Keratinocyte (primary cell): ENCODE results near the gene KIZ. TPM values are rescaled to one million over a fixed set of nuclear protein-coding genes. Genes with fewer than 3 reads are reported as not detected.

Experiments used
- DNase-seq: peaks from one replicate; pipeline ENCODE4 v3.0.0-alpha.2; 2011; ENCODE audit warnings: low read depth, missing footprints, low spot score
- FAIRE-seq: peaks from 2 replicates; lab custom pipeline; 2011; peaks lifted over from hg19 to GRCh38; lab: Jason Lieb, UNC
- H2AFZ ChIP-seq: 2 replicates; pipeline ENCODE4 v1.6.0; 2012; ENCODE audit warnings: low read length, control low read depth, inconsistent platforms; ENCODE audit not compliant: control insufficient read depth
- H3K27ac ChIP-seq: 2 replicates; pipeline ENCODE4 v1.5.1; 2011; ENCODE audit warnings: low read length; ENCODE audit not compliant: control insufficient read depth, insufficient read depth
- H3K27me3 ChIP-seq: 3 replicates; pipeline ENCODE4 v1.6.0; 2011; ENCODE audit warnings: low read length; ENCODE audit not compliant: control insufficient read depth, insufficient read depth; ENCODE audit errors: extremely low read depth
- H3K36me3 ChIP-seq, 2 experiments: 2 replicates in 1 of 2; 3 replicates in 1 of 2; pipeline ENCODE4 v1.5.1; 2011; ENCODE audit warnings: low read length in 2 of 2, mild to moderate bottlenecking in 1 of 2; ENCODE audit not compliant: control insufficient read depth in 2 of 2, insufficient read depth in 2 of 2; ENCODE audit errors: extremely low read depth in 1 of 2
- H3K4me1 ChIP-seq: 3 replicates; pipeline ENCODE4 v1.5.1; 2011; ENCODE audit warnings: low read length; ENCODE audit not compliant: control insufficient read depth, insufficient read depth; ENCODE audit errors: extremely low read depth
- H3K4me2 ChIP-seq: 3 replicates; pipeline ENCODE4 v1.6.0; 2011; ENCODE audit warnings: low read depth, low read length; ENCODE audit not compliant: control insufficient read depth, insufficient read depth; ENCODE audit errors: extremely low read depth
- H3K4me3 ChIP-seq, 3 experiments: fragments of 200-600 bp in 1 of 3; sonication (generic) in 1 of 3; 2 replicates in 2 of 3; 3 replicates in 1 of 3; pipeline ENCODE4 v1.5.1; 2011 to 2016; ENCODE audit warnings: low read length in 3 of 3, mild to moderate bottlenecking in 3 of 3, control low read depth in 2 of 3, inconsistent platforms in 1 of 3, low read depth in 1 of 3, mixed read lengths in 1 of 3, mixed run types in 1 of 3, moderate library complexity in 1 of 3; ENCODE audit not compliant: control insufficient read depth in 2 of 3, insufficient read depth in 2 of 3; ENCODE audit errors: extremely low read depth in 1 of 3
- H3K79me2 ChIP-seq: 2 replicates; pipeline ENCODE4 v1.6.0; 2012; ENCODE audit warnings: low read length; ENCODE audit not compliant: control insufficient read depth, insufficient read depth
- H3K9ac ChIP-seq: 3 replicates; pipeline ENCODE4 v1.6.0; 2011; ENCODE audit warnings: low read length; ENCODE audit not compliant: control insufficient read depth, insufficient read depth; ENCODE audit errors: extremely low read depth
- H3K9me1 ChIP-seq: 3 replicates; pipeline ENCODE4 v1.6.0; 2011; ENCODE audit warnings: low read length; ENCODE audit not compliant: control insufficient read depth, insufficient read depth; ENCODE audit errors: extremely low read depth
- H3K9me3 ChIP-seq: 2 replicates; pipeline ENCODE4 v1.5.1; 2012; ENCODE audit warnings: low read depth, low read length; ENCODE audit not compliant: control insufficient read depth
- H4K20me1 ChIP-seq: 3 replicates; pipeline ENCODE4 v1.6.0; 2011; ENCODE audit warnings: low read length; ENCODE audit not compliant: control insufficient read depth, insufficient read depth; ENCODE audit errors: extremely low read depth
- EZH2 ChIP-seq: IDR thresholded peaks from one replicate; pipeline ENCODE4 v1.6.1; 2012; ENCODE audit warnings: inconsistent platforms, mild to moderate bottlenecking, low read length, moderate library complexity
- dilution Hi-C: fragments of 300-500 bp; cut with MboI; formaldehyde crosslinking; loops from one replicate; pipeline ENCODE4 v1.7.0; 2020; ENCODE audit warnings: low sequenced_read_pairs; ENCODE audit not compliant: extremely low pct_ligation_motif_present
- polyA plus RNA-seq, 5 experiments: library from polyadenylated mRNA; depleted of rRNA in 3 of 5; stranded (reverse) in 3 of 5; stranded (forward) in 1 of 5; unstranded in 1 of 5; fragments of >200 nt; gene quantifications; 1 replicate in 1 of 5; 2 replicates in 3 of 5; 3 replicates in 1 of 5; pipeline versions ENCODE4 v1.2.1 to v1.2.3, GENCODE V29; 2011 to 2012; ENCODE audit warnings: missing spikeins in 2 of 5, low read depth in 1 of 5, low replicate concordance in 1 of 5
- TF ChIP-seq, protein P1 (sequence below), 3 experiments: IDR thresholded peaks in 1 of 3; conservative IDR thresholded peaks in 1 of 3; optimal IDR thresholded peaks in 1 of 3; 2 replicates in 2 of 3; 3 replicates in 1 of 3; pipeline versions ENCODE3 to v1.5.1; 2011; ENCODE audit warnings: low read length in 3 of 3, mild to moderate bottlenecking in 3 of 3, moderate library complexity in 2 of 3, control low read depth in 1 of 3, inconsistent platforms in 1 of 3; ENCODE audit not compliant: insufficient read depth in 2 of 3; ENCODE audit errors: extremely low read depth in 1 of 3

Gene KIZ
- polyA plus RNA-seq, 1 donor (not counting 4 experiments of a cell fraction or from before 2014, with no cell fraction given), result 21.3 TPM

- TF ChIP-seq, protein P1, sequence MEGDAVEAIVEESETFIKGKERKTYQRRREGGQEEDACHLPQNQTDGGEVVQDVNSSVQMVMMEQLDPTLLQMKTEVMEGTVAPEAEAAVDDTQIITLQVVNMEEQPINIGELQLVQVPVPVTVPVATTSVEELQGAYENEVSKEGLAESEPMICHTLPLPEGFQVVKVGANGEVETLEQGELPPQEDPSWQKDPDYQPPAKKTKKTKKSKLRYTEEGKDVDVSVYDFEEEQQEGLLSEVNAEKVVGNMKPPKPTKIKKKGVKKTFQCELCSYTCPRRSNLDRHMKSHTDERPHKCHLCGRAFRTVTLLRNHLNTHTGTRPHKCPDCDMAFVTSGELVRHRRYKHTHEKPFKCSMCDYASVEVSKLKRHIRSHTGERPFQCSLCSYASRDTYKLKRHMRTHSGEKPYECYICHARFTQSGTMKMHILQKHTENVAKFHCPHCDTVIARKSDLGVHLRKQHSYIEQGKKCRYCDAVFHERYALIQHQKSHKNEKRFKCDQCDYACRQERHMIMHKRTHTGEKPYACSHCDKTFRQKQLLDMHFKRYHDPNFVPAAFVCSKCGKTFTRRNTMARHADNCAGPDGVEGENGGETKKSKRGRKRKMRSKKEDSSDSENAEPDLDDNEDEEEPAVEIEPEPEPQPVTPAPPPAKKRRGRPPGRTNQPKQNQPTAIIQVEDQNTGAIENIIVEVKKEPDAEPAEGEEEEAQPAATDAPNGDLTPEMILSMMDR (optimal IDR thresholded peaks at IDR 0.05 in 1 of 3, IDR thresholded peaks at IDR 0.05 in 1 of 3, conservative IDR thresholded peaks at IDR 0.05 in 1 of 3; ENCODE audit: extremely low read depth in 1 of 3, insufficient read depth in 2 of 3, low read length in 3 of 3), result no peak
- no peak for TF ChIP-seq EZH2
- H3K9me3 ChIP-seq, result no peaks in the 10 kb centered on the region
- no peak overlapping the region for H3K27ac ChIP-seq
- H2AFZ ChIP-seq, result no peak overlapping the region
- H4K20me1 ChIP-seq, result no peaks in the 10 kb centered on the region
- H3K4me2 ChIP-seq, result no peak overlapping the region
- no peaks in the 10 kb centered on the region for H3K79me2 ChIP-seq
- FAIRE-seq, result no peak
- no peak overlapping the region for H3K9ac ChIP-seq
- H3K9me1 ChIP-seq, result no peaks in the 10 kb centered on the region
- dilution Hi-C loops, result no loop called here
- DNase-seq, result no peak
- no peaks in the 10 kb centered on the region for H3K27me3 ChIP-seq
- no peak overlapping the region for H3K4me3 ChIP-seq
- H3K4me1 ChIP-seq, result no peaks in the 10 kb centered on the region
- H3K36me3 ChIP-seq, result no peaks in the 10 kb centered on the region
Measured at GRCh38 chr20:21143194-21143890, 17.5 kb downstream of the KIZ start.

GRCh38 chr20:21145424-21145823 is 19.5 kb downstream of the KIZ start:
- no peaks in the 10 kb centered on the region for H3K9me3 ChIP-seq
- H3K27me3 ChIP-seq, result no peaks in the 10 kb centered on the region
- TF ChIP-seq, protein P1 (optimal IDR thresholded peaks at IDR 0.05 in 1 of 3, IDR thresholded peaks at IDR 0.05 in 1 of 3, conservative IDR thresholded peaks at IDR 0.05 in 1 of 3; ENCODE audit: extremely low read depth in 1 of 3, insufficient read depth in 2 of 3, low read length in 3 of 3), result no peak
- no peak for TF ChIP-seq EZH2
- H3K79me2 ChIP-seq, result no peaks in the 10 kb centered on the region
- dilution Hi-C loops, result no loop called here
- H3K4me2 ChIP-seq, result no peak overlapping the region
- H3K4me3 ChIP-seq, result no peak overlapping the region
- H3K9ac ChIP-seq, result no peak overlapping the region
- no peak for DNase-seq
- no peaks in the 10 kb centered on the region for H3K36me3 ChIP-seq
- H3K4me1 ChIP-seq, result no peaks in the 10 kb centered on the region
- H4K20me1 ChIP-seq, result no peaks in the 10 kb centered on the region
- H2AFZ ChIP-seq, result no peak overlapping the region
- no peak overlapping the region for H3K27ac ChIP-seq
- no peaks in the 10 kb centered on the region for H3K9me1 ChIP-seq
- FAIRE-seq, result no peak
